Activated CD8-positive, alpha-beta memory T cell treated with anti-CD3 and anti-CD28 coated beads, Interleukin-2, amount 50 U/mL, for 24 hours (primary cell): ENCODE measurements around the gene NOTCH1.

Source experiments
- DNase-seq: peaks from one replicate; pipeline ENCODE4 v3.0.0-alpha.2; 2020; ENCODE audit errors: extremely low read depth

The NOTCH1 gene

DNA sequence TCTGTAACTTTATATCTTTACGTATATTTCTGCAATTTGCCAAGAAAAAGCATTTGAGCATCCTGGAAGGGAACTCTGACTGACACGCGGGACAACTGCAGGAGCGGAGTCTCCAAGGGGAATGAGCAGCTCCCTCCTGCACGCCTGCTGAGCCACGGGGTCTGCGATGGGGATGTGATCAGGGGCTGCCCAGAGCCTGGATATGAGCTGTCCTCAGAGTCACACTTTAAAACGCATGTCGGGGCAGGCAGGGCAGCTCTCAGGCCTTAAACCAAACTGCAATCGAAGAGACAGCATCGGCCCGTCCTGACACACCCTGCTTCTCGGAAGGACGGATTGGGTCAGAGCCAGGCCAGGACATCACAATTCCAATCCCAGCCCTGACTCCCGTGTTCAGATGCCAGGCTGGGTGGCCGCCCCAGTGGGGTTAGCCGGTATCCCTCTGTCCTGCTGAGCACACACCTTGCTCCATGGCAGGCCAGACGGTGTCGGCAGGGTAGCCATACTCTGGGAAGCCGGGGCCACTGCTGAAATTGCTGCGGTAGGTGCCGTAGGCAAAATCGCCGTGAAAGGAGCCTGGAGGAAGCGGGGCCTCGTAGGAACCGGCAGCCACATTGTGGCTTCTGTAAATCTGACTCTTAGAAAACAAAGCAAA lies 80.2 kb downstream of the NOTCH1 start:
- DNase-seq = no peak

DNA sequence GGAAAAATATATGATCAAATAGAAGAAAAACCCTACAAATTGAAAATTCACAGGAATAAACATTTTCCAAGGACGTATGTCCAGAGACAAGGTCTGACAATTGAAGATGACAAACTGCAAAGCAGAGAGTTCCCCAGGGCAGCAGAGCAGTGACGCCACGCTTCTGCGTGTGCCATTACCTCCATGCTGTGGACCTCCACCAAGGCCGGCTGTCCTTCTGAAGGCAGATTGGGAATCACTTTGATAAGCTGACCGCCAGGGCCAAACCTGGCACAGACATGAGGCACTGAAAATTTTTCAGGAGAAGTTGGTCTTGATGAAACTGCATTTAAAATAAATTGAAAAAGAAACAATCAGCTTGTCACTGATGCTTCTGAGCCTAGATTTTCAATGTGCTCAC lies 81.6 kb downstream of the NOTCH1 start:
- DNase-seq = no peak

DNA sequence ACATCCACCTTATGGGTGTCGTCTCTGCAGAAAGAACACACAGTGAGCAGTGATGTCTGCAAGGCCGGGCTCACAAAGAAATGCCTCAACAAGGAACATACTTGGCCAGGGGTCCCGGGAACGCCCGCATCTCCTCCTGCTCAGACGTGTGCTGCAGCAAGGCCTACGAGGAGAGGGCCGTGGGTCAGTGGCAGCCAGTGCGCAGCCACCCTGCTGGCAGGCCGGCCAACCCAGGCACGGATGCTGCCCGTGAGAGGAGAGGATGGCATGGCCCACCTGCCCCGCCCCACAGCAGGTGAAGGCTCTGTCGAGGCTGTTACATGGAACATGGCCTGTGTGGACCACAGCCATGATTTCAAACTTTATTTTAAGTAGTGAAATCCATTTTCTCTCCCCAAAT lies 82.3 kb downstream of the NOTCH1 start:
- no peak for DNase-seq

DNA sequence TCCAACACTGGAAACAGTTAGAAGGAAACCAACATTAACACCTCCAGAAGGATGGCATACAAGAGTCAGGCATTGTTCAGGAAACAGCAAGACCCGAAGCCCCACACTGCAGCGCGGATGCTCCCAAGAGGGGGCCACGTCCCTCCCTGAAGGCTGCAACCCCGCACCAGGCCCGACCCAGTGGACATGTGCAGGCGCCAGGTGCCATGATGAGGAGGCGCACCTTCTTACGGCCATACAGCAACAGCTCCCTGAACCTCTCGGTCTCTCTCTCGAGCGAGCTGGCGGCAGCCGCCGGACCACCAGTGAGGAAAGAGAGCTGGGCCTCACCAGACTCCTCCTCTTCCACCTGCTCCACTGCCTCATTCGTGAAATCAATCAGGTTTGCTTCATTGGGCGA lies 83.2 kb downstream of the NOTCH1 start:
- DNase-seq = no peak

GRCh38 chr9:136460772-136461325 lies 85.0 kb downstream of the NOTCH1 start:
- DNase-seq = no peak

- no peak for DNase-seq
These were observed 86.4 kb downstream of the NOTCH1 start for GRCh38 chr9:136459425-136459824.

GRCh38 chr9:136457326-136457725 lies 88.5 kb downstream of the NOTCH1 start:
- no peak for DNase-seq

- no peak for DNase-seq
These were observed 89.6 kb downstream of the NOTCH1 start for GRCh38 chr9:136456258-136456657.

DNA sequence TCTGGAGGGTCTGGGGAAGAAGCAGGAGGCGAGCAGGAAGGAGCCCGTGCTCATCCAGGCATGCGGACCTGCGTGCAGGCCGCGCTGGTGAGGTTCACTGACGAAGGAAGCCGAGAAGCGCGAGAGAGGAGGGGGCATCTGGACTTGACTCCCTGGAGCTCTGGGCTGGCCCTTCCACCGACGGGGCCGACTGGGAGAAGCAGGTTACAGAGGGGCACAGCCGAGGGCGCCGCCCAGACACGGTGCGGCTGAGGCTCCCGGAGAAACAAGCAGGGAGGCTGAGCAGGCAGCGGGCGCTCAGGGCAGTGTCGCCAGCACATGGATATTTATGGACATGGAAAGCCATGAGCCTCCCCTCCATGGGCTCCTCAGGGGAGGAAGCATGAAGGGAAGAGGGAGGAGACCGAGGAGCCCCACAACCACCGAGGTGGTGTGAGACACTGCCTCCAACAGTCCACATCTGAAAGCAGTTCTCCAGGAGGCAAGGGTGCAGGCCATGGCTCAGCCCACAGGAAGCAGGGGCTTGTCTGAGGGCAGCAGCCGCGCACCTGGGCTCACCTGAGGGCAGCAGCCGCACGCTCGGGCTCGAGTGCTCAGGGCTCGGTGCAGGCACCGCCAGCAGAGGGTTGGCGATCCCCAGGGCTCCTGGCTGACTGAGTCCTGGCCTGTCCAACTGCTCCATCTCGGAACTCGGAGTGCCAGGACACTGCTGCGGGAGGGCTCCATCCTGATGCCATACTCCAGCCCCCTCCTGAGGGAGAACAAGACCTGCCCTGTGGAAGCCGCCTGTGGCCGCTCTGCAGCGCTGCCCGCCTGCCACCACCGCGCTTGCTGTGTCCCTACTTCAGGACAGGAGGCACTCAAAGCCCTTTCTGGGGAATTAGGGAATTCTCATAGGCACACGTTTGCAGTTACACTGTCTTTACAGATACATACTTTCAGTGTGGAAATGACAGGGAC lies 90.5 kb downstream of the NOTCH1 start:
- no peak for DNase-seq

GRCh38 chr9:136454026-136454796 lies 91.6 kb downstream of the NOTCH1 start:
- DNase-seq = no peak

DNA sequence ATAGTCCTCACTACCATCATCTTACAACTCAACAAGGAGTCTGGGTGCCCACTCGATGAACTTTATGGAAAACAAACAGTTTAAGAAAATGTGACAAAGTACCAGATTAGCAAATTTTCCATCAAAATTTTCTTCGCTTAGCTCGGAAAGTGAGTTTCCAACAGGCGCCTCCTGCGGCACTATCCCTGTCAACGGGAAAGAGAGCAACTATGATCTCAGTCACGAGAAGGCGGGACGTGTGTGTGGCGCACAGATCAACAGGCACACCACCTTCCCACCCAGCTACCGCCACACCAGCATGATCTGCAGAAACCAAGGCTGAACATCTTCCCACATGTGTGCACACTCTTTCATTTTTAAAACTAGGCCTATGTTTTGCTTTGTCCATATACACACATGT lies 92.5 kb downstream of the NOTCH1 start:
- DNase-seq = no peak

GRCh38 chr9:136451221-136451877 lies 94.5 kb downstream of the NOTCH1 start:
- no peak for DNase-seq

DNA sequence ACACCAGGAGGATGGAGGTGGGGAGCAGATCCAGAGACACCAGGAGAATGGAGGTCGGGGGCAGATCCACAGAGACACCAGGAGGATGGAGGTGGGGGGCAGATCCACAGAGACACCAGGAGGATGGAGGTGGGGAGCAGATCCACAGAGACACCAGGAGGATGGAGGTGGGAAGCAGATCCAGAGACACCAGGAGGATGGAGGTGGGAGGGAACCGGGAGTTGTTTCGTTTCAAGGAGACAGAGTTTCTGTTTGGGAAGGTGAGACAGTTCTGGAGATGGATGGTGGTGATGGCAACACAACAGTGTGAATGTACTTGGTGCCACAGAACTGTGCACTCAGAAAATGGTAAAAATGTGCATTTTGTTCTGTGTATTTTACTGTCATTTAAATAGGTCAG lies 97.2 kb downstream of the NOTCH1 start:
- DNase-seq = no peak

DNA sequence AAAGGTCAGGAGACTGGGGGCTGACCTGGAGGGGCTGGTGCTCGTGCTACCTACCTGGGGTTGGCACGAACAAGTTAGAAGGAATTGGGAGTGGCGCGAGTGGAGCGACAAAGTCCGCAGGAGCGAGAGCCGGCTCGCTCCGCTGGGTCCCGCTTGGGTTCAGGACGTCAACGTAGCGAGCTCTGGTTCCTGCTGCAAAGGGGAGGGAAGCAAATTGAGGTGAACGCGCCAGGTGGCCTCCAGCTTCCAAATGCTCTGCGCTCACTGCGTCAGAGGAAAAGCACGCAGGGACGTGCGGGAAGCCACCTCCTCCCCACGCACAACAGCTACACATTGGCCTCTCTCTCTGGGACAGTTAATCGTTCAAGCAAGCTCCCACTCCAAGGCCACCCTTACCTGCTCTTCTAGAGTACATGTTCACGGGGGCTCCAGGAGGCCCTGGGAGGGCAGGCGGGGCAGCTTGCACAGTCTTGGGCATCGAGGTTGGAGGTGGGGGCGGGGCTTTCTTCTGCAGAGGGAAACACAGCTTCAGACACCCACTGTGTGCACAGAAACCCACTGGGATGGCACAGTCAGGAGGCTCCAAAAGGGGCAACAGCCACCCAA lies 98.6 kb downstream of the NOTCH1 start:
- DNase-seq = no peak

DNA sequence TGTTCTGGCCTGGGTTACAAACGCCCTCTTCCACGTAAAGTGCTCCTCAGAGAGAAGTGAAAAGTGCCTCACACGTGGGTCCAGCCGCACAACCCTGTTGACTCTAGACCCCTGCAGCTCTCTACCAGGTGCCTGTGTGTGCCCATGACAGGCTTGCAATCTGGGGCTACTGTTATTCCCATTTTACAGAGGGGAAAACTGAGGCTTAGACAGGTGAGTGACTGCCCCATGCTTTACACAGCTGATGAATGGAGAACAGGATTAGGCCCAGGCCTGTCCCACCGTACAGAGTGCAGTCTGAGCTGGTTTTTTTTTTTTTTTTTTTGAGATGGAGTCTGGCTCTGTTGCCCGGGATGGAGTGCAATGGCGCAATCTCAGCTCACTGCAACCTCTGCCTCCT lies 100.0 kb downstream of the NOTCH1 start:
- no peak for DNase-seq
